Endothelial cell (in vitro differentiated cells): ENCODE measurements around the gene MEG3. TPM values are rescaled to one million over a fixed set of nuclear protein-coding genes. Genes with fewer than 3 reads are reported as not detected.

Source experiments
- DNase-seq: peaks from one replicate; pipeline ENCODE4 v3.0.0; 2021; ENCODE audit warnings: low spot score
- H3K27ac Mint-ChIP-seq: one replicate; pipeline ENCODE4 v1.8.0; 2021; ENCODE audit warnings: mixed read lengths, inconsistent platforms; ENCODE audit not compliant: unreplicated experiment
- H3K27me3 Mint-ChIP-seq: one replicate; pipeline ENCODE4 v1.8.0; 2021; ENCODE audit warnings: mild to moderate bottlenecking, moderate library complexity, mixed read lengths, inconsistent platforms; ENCODE audit not compliant: unreplicated experiment
- H3K36me3 Mint-ChIP-seq: one replicate; pipeline ENCODE4 v1.8.0; 2021; ENCODE audit warnings: mild to moderate bottlenecking, low read depth, mixed read lengths, inconsistent platforms; ENCODE audit not compliant: unreplicated experiment
- H3K4me1 Mint-ChIP-seq: one replicate; pipeline ENCODE4 v1.8.0; 2021; ENCODE audit warnings: mild to moderate bottlenecking, mixed read lengths, inconsistent platforms; ENCODE audit not compliant: unreplicated experiment
- H3K4me3 Mint-ChIP-seq: one replicate; pipeline ENCODE4 v1.8.0; 2021; ENCODE audit warnings: mild to moderate bottlenecking, mixed read lengths, inconsistent platforms; ENCODE audit not compliant: unreplicated experiment
- H3K9me3 Mint-ChIP-seq: one replicate; pipeline ENCODE4 v1.8.0; 2021; ENCODE audit warnings: mixed read lengths, inconsistent platforms; ENCODE audit not compliant: unreplicated experiment
- CTCF ChIP-seq: fragments of 200-600 bp; sonication (generic); IDR thresholded peaks from one replicate; pipeline ENCODE4 v1.5.0; 2021; ENCODE audit warnings: antibody characterized with exemption; ENCODE audit not compliant: unreplicated experiment
- total RNA-seq: library from RNA; stranded (reverse); fragmentation: NEBNext Ultra II Directional; extraction: Animal tissue kit (Norgen Biotek cat#: 25700); gene quantifications from one replicate; pipeline ENCODE4 v1.2.1, GENCODE V29; 2021; ENCODE audit not compliant: unreplicated experiment

Gene MEG3
- total RNA-seq, 1 donor from 2014 or later = not detected

GRCh38 chr14:100881211-100882025 is 55.5 kb downstream of the MEG3 start:
- Mint-ChIP-seq H3K4me3 (no peak overlapping the region), H3K4me1 (no peaks in the 10 kb centered on the region)
- DNase-seq = no peak

GRCh38 chr14:100882026-100882967 is 56.4 kb downstream of the MEG3 start:
- TF ChIP-seq CTCF = no peak
- DNase-seq = no peak
- no peak overlapping the region for H3K27ac Mint-ChIP-seq
- no peaks in the 10 kb centered on the region for H3K9me3 Mint-ChIP-seq
- H3K4me1 Mint-ChIP-seq = no peaks in the 10 kb centered on the region
- no peak overlapping the region for H3K4me3 Mint-ChIP-seq
- peaks cover 13% of the 10 kb centered on the region for H3K36me3 Mint-ChIP-seq
- peaks cover 11% of the 10 kb centered on the region for H3K27me3 Mint-ChIP-seq

More at GRCh38 chr14:100881211-100882025, 55.5 kb downstream of the MEG3 start:
- peaks cover 11% of the 10 kb centered on the region for H3K27me3 Mint-ChIP-seq
- H3K27ac Mint-ChIP-seq = no peak overlapping the region
- peaks cover 13% of the 10 kb centered on the region for H3K36me3 Mint-ChIP-seq
- TF ChIP-seq CTCF = no peak
- no peaks in the 10 kb centered on the region for H3K9me3 Mint-ChIP-seq

DNA sequence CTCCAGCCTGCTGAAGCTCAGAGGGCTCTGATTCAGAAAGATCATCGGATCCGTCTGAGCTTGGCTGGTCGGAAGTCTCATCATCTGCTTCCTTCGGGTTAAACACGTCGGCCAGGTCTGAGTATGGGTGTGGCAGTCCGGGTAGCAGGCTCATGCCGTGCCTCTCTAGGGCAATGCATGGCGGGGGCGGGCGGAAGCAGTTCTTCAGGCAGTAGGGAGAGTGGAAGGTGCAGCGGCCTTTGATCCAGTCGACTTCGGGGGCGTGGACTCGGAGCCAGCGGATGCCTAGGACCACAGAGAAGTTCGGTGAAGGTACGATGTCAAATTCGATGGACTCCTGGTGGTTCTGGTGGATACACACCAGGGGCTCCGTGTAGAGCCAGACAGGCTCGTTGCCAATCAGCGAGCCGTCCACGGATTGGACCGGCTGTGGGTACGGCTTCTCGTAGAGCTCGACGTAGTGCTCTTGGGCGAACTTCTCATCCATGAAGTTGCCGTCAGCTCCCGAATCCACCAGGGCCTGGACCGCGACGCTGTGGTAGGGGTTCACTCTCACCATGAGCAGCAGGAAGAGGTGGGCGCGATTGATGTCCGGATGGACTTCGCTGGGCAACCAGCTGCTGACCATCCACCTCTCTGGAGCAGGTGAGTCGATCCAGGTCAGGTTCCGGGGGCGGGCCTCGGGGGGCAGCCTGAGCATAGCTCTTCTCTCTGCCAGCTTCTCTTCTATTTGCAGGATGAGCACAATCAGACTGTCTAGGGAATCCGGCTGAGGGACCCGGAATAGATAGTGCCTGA is 57.3 kb downstream of the MEG3 start:
- Mint-ChIP-seq H3K4me1 (no peaks in the 10 kb centered on the region), H3K36me3 (peaks cover 13% of the 10 kb centered on the region), H3K9me3 (no peaks in the 10 kb centered on the region), H3K27me3 (peaks cover 8% of the 10 kb centered on the region), H3K27ac (no peak overlapping the region), H3K4me3 (no peak overlapping the region)
- TF ChIP-seq CTCF = no peak
- no peak for DNase-seq

GRCh38 chr14:100883789-100884101 is 57.8 kb downstream of the MEG3 start:
- Mint-ChIP-seq H3K27ac (no peak overlapping the region), H3K36me3 (peaks cover 13% of the 10 kb centered on the region), H3K4me1 (no peaks in the 10 kb centered on the region), H3K4me3 (no peak overlapping the region), H3K9me3 (no peaks in the 10 kb centered on the region), H3K27me3 (peaks cover 7% of the 10 kb centered on the region)
- DNase-seq = no peak
- no peak for TF ChIP-seq CTCF
